ENCODE data around the gene SELENOM.

The SELENOM gene

GRCh38 chr22:31107178-31107893 lies at the start of gene SELENOM:
SELENOM (minus strand) TSS chr22:31107568; CDS start chr22:31107505, 63 bp downstream.
- peak; percentile 68 to 82 for DNase-seq (ENCODE audit: low read depth in 2 of 2)

GRCh38 chr22:31155422-31155821 lies 48.1 kb upstream of the SELENOM start:
- no peak for DNase-seq (ENCODE audit: low read depth in 2 of 2)

- no peak for DNase-seq (ENCODE audit: low read depth in 2 of 2)
Observed at GRCh38 chr22:31154975-31155374, 47.6 kb upstream of the SELENOM start.

GRCh38 chr22:31153357-31153756 lies 46.0 kb upstream of the SELENOM start:
- DNase-seq (ENCODE audit: low read depth in 2 of 2) = no peak

- DNase-seq (ENCODE audit: low read depth in 2 of 2) = no peak
Observed at GRCh38 chr22:31151872-31152271, 44.5 kb upstream of the SELENOM start.

GRCh38 chr22:31150615-31151014 lies 43.2 kb upstream of the SELENOM start:
- no peak for DNase-seq (ENCODE audit: low read depth in 2 of 2)

GRCh38 chr22:31148953-31149627 lies 41.7 kb upstream of the SELENOM start:
- no peak for DNase-seq (ENCODE audit: low read depth in 2 of 2)

GRCh38 chr22:31148488-31148887 lies 41.1 kb upstream of the SELENOM start:
- DNase-seq (ENCODE audit: low read depth in 2 of 2) = no peak

GRCh38 chr22:31144223-31144622 lies 36.9 kb upstream of the SELENOM start:
- no peak for DNase-seq (ENCODE audit: low read depth in 2 of 2)

- DNase-seq (ENCODE audit: low read depth in 2 of 2) = no peak
Observed at GRCh38 chr22:31143537-31143936, 36.2 kb upstream of the SELENOM start.

- DNase-seq (ENCODE audit: low read depth in 2 of 2) = no peak
Observed at GRCh38 chr22:31143038-31143437, 35.7 kb upstream of the SELENOM start.

GRCh38 chr22:31142285-31142684 lies 34.9 kb upstream of the SELENOM start:
- no peak for DNase-seq (ENCODE audit: low read depth in 2 of 2)

GRCh38 chr22:31141551-31141950 lies 34.2 kb upstream of the SELENOM start:
- DNase-seq (ENCODE audit: low read depth in 2 of 2) = no peak

GRCh38 chr22:31140746-31141145 lies 33.4 kb upstream of the SELENOM start:
- no peak for DNase-seq (ENCODE audit: low read depth in 2 of 2)

GRCh38 chr22:31139866-31140716 lies 32.7 kb upstream of the SELENOM start, which contains the start of gene PLA2G3:
PLA2G3 (minus strand) TSS chr22:31140508; CDS start chr22:31140354, 154 bp downstream.
- DNase-seq (ENCODE audit: low read depth in 2 of 2) = no peak

- no peak for DNase-seq (ENCODE audit: low read depth in 2 of 2)
Observed at GRCh38 chr22:31139066-31139465, 31.7 kb upstream of the SELENOM start.

GRCh38 chr22:31138126-31138525 lies 30.8 kb upstream of the SELENOM start:
- no peak for DNase-seq (ENCODE audit: low read depth in 2 of 2)

- no peak for DNase-seq (ENCODE audit: low read depth in 2 of 2)
Observed at GRCh38 chr22:31137721-31138120, 30.4 kb upstream of the SELENOM start.

- no peak for DNase-seq (ENCODE audit: low read depth in 2 of 2)
Observed at GRCh38 chr22:31136711-31137110, 29.3 kb upstream of the SELENOM start.

- DNase-seq (ENCODE audit: low read depth in 2 of 2) = no peak
Observed at GRCh38 chr22:31136155-31136554, 28.8 kb upstream of the SELENOM start.

- no peak for DNase-seq (ENCODE audit: low read depth in 2 of 2)
Observed at GRCh38 chr22:31135706-31136105, 28.3 kb upstream of the SELENOM start.

- DNase-seq (ENCODE audit: low read depth in 2 of 2) = no peak
Observed at GRCh38 chr22:31134688-31135087, 27.3 kb upstream of the SELENOM start.

Measured in stimulated activated CD4-positive, alpha-beta T cell treated with anti-CD3 and anti-CD28 coated beads, Interleukin-1b, Interleukin-23, amount 100 ng/mL, for 4 hours (primary cell).